SK-MEL-5 (cell line): ENCODE data around the gene PHPT1. TPM values are rescaled to one million over a fixed set of nuclear protein-coding genes. Genes with fewer than 3 reads are reported as not detected.
"Not testable (repeated sequence)": the region's sequence is repeated elsewhere in the genome, so short reads cannot be mapped to it uniquely, and the experiment has no call there.

Experiments
- DNase-seq: peaks from one replicate; pipeline ENCODE4 v3.0.0-alpha.2; 2016; ENCODE audit warnings: low read depth, low spot score
- in situ Hi-C: cut with HindIII; loops from 2 replicates; pipeline ENCODE4 v1.10.0; 2016; ENCODE audit warnings: low sequenced_read_pairs, high pct_unique_total_duplicates, low pct_unique_long_range_greater_than_20kb
- total RNA-seq: library from RNA; depleted of rRNA; stranded (reverse); fragments of >200 nt; shearing (Covaris generic); gene quantifications from 2 replicates; pipeline ENCODE4 v1.2.3, GENCODE V29; 2014

Gene PHPT1
- total RNA-seq, 1 experiment from 2014 or later = 101 TPM

DNA sequence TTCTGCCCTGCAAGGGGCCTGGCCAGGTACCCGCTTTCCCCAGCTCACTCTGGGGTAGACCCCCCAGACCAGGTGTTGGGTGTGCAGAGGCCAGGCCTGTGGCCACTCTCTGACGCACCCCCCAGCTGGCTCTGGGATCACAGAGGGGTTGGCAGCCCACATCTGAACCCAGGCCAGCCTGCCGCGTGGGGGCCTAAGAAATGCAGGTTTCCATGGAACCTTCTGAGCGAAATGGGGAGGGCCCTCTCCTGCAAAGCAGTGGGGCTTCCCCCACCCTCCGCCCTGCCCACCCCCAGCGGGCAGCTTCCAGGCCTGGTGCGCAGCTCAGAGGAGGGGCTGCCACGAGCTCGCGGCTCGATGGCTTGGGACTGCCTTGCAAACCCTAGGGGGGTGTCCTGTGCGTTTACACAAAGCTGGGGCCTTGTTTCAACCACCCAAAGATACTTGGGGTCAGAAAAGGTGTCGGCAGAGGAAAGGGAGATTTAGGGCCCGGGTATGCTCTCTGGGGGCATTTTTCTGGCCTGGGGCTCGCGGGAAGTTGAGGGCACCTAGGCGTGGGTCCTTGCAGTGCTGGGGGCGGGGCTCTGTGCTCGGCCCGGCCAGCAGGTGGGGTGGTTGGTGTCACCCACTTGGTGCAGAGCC, 5.9 kb upstream of the PHPT1 start:
- in situ Hi-C loops, DNase-seq: not testable (repeated sequence)

- DNase-seq, in situ Hi-C loops: not testable (repeated sequence)
Measured at GRCh38 chr9:136843801-136844740, 5.1 kb upstream of the PHPT1 start.

- DNase-seq = no peak
- in situ Hi-C loops = no loop called here
Measured at GRCh38 chr9:136844761-136845464, 4.3 kb upstream of the PHPT1 start.

DNA sequence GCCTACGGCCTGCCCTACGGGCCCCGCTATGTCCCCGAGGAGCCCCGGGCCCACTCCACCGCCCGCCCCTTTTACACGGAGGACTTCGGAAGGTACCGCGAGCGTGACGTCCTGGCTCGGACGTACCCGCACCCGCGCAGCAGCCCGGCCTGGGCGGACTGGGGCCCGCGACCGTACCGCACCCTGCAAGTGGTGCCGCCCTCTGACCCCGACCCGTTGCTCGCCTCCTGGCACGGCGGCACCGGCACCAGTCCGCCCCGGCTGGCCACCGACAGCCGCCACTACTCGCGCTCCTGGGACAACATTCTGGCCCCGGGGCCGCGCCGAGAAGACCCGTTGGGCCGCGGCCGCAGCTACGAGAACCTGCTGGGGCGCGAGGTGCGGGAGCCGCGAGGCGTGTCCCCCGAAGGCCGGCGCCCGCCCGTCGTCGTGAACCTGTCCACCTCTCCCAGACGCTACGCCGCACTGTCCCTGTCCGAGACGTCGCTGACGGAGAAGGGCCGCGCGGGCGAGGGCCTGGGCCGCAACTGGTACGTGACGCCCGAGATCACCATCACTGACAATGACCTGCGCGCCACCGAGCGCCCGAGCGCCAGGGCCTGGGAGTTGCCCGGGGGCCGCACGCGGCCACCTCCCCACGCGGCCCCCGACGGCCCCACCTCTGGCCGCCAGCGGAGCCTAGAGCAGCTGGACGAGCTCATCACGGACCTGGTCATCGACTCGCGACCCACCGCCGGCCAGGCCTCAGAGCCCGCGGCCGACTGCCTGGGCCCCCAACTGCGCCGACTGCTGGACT, 3.5 kb upstream of the PHPT1 start:
- in situ Hi-C loops = no loop called here
- no peak for DNase-seq

DNA sequence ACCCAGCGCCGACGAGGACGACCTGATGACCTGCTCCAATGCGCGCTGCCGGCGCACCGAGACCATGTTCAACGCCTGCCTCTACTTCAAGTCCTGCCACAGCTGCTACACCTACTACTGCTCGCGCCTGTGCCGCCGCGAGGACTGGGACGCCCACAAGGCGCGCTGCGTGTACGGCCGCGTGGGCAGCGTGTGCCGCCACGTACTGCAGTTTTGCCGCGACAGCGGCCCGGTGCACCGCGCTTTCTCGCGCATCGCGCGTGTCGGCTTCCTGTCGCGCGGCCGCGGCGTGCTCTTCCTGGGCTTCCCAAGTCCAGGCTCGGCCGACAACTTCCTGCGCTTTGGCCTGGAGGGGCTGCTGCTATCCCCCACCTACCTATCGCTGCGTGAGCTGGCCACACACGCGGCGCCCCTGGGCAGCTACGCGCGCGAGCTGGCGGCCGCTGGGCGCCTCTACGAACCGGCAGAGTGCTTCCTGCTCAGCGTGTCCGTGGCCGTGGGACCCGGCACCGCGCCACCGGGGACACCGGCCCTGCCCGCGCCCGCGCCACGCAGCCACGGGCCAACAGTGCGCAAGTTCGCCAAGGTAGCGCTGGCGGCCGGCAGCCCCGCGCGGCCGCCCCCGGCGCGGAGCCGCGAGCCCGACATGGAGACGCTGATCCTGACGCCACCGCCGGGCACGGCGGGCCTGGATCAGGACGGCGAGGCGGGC, 2.7 kb upstream of the PHPT1 start:
- in situ Hi-C loops = no loop called here
- no peak for DNase-seq

- in situ Hi-C loops = no loop called here
- DNase-seq = peak; percentile 50
Measured at GRCh38 chr9:136847088-136847825, 2.0 kb upstream of the PHPT1 start.

GRCh38 chr9:136847826-136848392, 1.3 kb upstream of the PHPT1 start:
- peak; percentile 89 for DNase-seq

DNA sequence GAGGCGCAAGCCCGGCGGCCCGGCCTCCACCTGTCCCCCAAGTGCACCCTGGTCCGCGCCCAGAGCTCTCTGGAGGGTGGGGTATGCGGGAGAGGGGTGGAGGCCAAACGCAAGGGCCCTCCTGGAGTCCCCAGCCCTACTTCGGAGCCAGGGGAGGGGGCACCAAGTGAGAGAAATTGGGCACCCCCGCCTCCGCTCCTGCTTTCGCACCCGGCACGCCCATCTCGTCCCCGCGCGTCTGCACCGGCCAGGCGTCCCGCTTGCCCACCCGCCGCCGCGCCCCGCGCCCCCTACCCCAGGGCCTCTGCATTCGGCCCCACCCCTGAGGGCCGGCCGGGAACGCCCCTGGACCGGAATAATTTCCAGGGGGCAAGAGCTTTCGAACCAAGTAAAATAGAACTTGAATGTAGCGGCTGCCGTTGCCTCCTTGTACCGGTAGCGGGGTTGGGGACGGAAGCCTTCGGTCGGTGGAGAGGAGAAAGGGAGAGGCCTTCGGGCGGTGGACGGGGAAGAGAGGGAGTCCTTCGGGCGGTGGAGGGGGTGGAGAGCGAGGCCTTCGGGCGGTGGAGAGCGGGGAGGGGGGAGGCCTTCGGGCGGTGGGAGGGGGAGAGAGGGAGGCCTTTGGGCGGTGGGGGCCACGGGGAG, 694 bp upstream of the PHPT1 start:
- DNase-seq = peak; percentile 36
- in situ Hi-C loops = no loop called here

More at GRCh38 chr9:136847826-136848392, 1.3 kb upstream of the PHPT1 start:
- in situ Hi-C loops = no loop called here

DNA sequence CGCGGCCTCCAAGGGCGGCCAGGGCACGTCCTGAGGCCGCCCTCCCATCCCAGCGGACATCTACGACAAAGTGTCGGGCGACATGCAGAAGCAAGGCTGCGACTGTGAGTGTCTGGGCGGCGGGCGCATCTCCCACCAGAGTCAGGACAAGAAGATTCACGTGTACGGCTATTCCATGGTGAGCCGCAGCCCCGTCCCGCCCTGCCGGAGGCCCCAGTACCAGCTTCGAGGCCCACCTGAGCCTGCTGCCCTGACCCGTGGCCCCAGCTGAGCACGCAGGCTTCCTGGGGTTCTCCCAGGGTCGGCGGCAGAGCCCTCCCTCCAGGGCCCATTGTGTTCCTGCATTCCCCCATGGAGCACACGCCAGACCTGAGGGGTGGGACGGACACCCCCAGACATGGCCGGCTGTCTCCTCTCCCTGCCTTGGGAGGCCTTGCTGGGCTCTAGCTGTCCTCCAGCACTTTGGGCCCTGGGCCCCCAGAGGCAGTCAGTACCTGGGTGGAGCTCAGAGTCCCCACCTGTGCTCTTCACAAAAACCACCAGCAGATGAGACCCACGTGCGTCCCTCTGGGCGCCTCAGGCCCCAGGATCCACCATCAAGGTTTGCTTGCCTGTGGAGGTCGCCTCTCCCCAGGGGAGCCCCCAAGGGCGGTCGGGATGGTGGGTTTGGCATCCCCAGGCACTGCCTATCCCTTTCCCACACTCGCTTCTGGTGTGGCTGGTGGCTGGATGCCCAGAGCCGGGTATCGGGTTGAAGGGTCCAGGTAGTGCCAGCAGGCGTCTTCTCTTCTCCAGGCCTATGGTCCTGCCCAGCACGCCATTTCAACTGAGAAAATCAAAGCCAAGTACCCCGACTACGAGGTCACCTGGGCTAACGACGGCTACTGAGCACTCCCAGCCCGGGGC, 1.0 kb downstream of the PHPT1 start:
- in situ Hi-C loops = no loop called here
- DNase-seq = no peak

DNA sequence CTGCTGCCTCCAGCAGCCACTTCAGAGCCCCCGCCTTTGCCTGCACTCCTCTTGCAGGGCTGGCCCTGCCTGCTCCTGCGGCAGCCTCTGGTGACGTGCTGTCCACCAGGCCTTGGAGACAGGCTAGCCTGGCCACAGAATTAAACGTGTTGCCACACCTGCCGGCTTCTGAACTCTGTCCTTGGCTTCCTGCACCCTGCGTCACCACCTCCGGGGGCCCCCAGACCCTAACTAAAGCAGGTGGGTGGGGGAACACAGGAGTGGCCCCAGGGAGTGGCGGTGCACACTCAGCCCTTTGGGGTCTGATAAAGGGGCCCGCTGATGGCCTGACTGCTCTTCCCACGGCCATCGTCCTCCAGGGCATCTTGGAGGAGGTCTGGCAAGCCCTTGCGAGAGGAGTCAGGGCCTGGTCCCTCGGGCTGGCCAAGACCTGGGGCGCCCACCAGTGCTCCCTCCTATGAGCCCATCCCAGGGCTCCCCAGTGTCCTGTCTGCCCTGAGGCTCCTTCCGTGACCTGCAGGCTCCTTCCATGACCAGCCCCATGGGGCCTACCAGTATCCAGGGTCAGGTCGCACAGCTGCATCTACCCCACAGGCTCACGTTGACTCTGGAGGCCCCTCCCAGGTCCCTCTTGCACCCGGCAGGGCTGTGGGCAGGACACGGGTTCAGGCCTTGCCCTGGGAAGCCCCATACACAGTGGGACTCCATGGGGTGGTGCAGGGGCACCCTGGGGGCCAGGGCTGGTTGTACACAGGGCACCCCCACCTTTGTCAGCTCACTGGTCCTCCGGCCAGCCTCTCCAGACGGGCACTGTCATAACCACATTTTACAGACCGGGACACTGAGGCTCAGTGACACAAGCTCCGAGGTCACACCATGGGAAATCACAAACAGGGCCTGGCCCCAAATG, 1.9 kb downstream of the PHPT1 start:
- in situ Hi-C loops = no loop called here
- no peak for DNase-seq

- in situ Hi-C loops = no loop called here
- no peak for DNase-seq
Measured at GRCh38 chr9:136851941-136852663, 2.9 kb downstream of the PHPT1 start, which contains the start of gene MAMDC4. Gene MAMDC4, plus strand, starts transcription at chr9:136852346. Its CDS starts 71 bp downstream, at chr9:136852417.

DNA sequence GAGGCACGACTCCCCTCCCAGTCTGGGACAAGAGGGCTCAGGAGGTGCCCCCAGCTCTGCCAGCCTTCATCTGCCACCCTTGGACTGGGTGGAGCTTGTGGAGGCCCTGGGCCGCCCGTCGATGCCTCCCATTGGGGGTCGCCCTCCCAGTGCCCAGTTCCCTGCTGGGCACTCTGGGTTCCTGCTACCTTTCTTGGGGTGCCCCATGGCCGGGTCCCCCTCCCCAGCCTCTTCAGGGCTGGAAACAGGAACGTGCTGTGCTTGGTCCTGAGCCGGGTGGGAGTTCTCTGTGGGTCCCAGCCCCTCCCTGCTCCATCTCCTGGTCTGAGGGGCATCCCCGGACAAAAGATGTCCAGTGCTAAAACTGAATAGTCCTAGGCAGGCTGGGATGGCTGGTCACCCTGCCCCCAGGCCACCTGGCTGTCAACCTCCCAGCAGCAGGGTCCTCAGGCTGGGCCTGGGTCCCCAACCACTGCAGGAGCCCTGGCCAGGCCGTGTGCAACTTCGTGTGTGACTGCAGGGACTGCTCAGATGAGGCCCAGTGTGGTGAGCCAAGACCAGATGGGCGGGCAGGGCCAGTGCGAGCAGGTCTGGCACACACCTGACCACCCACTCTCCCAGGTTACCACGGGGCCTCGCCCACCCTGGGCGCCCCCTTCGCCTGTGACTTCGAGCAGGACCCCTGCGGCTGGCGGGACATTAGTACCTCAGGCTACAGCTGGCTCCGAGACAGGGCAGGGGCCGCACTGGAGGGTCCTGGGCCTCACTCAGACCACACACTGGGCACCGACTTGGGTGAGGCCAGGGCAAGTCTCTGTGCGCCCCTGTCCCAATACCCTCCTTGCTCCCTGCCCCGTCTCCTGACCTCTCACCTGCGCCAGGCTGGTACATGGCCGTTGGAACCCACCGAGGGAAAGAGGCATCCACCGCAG, 3.7 kb downstream of the PHPT1 start:
- DNase-seq = no peak
- in situ Hi-C loops = no loop called here
